ENCODE results near the gene KCNIP4. TPM values are rescaled to one million over a fixed set of nuclear protein-coding genes. Genes with fewer than 3 reads are reported as not detected.

KCNIP4 gene
- total and polyA plus RNA-seq, 12 donors = 0.15 TPM; not detected in 11

DNA sequence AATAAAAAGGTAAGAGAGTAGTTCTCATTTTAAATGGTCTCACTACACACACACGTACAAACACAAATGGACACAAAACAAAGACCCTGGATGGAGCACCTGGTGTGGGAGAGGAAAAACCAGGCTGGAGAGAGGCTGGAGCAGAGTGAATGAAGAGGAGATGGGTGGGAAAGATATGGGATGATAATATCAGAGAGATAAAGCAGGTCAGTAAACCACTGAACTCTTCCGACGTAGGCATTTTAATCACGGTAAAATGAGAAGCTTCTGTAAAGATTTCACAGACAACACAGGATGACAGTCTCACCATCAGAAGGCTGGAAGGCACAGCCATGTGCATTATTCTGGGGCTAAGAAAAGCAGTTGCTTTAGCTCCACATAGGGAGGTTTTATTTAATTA is 532.8 kb downstream of the KCNIP4 start:
- TF ChIP-seq, protein P1, sequence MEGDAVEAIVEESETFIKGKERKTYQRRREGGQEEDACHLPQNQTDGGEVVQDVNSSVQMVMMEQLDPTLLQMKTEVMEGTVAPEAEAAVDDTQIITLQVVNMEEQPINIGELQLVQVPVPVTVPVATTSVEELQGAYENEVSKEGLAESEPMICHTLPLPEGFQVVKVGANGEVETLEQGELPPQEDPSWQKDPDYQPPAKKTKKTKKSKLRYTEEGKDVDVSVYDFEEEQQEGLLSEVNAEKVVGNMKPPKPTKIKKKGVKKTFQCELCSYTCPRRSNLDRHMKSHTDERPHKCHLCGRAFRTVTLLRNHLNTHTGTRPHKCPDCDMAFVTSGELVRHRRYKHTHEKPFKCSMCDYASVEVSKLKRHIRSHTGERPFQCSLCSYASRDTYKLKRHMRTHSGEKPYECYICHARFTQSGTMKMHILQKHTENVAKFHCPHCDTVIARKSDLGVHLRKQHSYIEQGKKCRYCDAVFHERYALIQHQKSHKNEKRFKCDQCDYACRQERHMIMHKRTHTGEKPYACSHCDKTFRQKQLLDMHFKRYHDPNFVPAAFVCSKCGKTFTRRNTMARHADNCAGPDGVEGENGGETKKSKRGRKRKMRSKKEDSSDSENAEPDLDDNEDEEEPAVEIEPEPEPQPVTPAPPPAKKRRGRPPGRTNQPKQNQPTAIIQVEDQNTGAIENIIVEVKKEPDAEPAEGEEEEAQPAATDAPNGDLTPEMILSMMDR (IDR thresholded peaks at IDR 0.05) = no peak
- H3K9me3 ChIP-seq = no peaks in the 10 kb centered on the region
- H3K27me3 ChIP-seq = no peaks in the 10 kb centered on the region
- H3K27ac ChIP-seq = no peak overlapping the region
- intact Hi-C loops (cut with DNase I) = no loop called here
- H3K4me3 ChIP-seq = no peak overlapping the region
- WGBS, 2 donors = 82 to 83% methylated on average over 4 of the region's 4 CpGs
- no peak for ATAC-seq
- no peaks in the 10 kb centered on the region for H3K4me1 ChIP-seq
- no peak for DNase-seq
- H3K36me3 ChIP-seq = no peaks in the 10 kb centered on the region

DNA sequence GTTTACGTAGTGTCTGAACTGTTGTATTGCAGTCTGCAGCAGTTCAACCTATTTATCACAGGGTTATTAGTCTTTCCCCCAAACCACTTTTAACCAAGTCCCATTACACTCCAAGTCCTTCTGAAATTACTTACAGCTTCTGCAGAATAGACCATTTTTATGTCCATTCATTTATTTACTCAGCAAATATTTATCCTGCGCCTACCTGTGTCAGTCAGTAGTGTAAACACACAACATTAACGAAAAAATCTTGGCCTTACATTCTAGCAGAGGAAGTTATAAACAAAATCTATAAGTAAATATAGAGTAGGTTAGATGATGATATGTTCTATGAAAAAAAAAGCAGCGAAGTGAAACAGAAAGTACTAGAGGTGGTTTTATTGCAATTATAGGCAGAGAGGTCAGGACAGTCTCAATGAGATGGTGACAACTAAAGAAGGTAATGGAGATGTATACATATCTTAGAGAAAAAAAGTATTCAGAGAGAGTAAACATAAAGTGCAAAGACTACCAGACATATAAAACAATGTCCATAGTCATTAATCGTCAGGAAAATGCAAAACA is 534.7 kb downstream of the KCNIP4 start:
- intact Hi-C loops (cut with DNase I) = no loop called here
- TF ChIP-seq, protein P1 (IDR thresholded peaks at IDR 0.05) = no peak
- H3K27me3 ChIP-seq = no peaks in the 10 kb centered on the region
- H3K4me3 ChIP-seq = no peak overlapping the region
- H3K9me3 ChIP-seq = no peaks in the 10 kb centered on the region
- DNase-seq (no peak), ATAC-seq (no peak)
- H3K4me1 ChIP-seq = no peaks in the 10 kb centered on the region
- WGBS, 2 donors = 76 to 83% methylated on average over 5 of the region's 5 CpGs
- no peak overlapping the region for H3K27ac ChIP-seq
- H3K36me3 ChIP-seq = no peaks in the 10 kb centered on the region

GRCh38 chr4:21411086-21411485 is 537.5 kb downstream of the KCNIP4 start:
- intact Hi-C loops (cut with DNase I) = no loop called here
- 21 to 23% methylated on average over 1 of the region's 1 CpG for WGBS, 2 donors
- no peaks in the 10 kb centered on the region for H3K4me1 ChIP-seq

DNA sequence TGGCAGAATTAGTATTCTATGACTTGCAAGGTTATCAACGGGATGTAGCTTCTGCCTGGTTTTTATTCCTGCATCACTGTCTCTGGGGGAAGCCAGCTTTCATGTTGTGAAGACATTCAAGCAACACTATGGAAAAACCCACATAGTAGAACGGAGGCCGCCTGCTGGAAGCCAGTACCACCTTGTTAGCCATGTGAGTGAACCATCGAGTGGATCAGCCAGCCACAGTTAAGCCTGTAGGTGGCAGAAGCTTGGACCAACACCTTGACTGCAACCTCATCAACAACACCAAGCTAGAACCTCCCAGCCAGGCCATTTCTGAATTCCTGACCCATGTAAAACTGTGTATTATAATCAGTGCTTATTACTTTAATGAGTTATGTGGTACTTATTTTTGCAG is 538.2 kb downstream of the KCNIP4 start:
- Histone ChIP-seq H3K27me3 (no peaks in the 10 kb centered on the region), H3K4me3 (no peak overlapping the region), H3K9me3 (no peaks in the 10 kb centered on the region), H3K36me3 (no peaks in the 10 kb centered on the region), H3K4me1 (no peaks in the 10 kb centered on the region), H3K27ac (no peak overlapping the region)
- intact Hi-C loops (cut with DNase I) = no loop called here
- no peak for DNase-seq
- TF ChIP-seq, protein P1 (IDR thresholded peaks at IDR 0.05) = no peak
- ATAC-seq = no peak
- WGBS, 2 donors = 75 to 78% methylated on average over 4 of the region's 4 CpGs

More at GRCh38 chr4:21411086-21411485, 537.5 kb downstream of the KCNIP4 start:
- ATAC-seq (no peak), DNase-seq (no peak)
- no peaks in the 10 kb centered on the region for H3K9me3 ChIP-seq
- no peak overlapping the region for H3K27ac ChIP-seq
- H3K27me3 ChIP-seq = no peaks in the 10 kb centered on the region
- H3K36me3 ChIP-seq = no peaks in the 10 kb centered on the region
- TF ChIP-seq, protein P1 (IDR thresholded peaks at IDR 0.05) = no peak
- H3K4me3 ChIP-seq = no peak overlapping the region

All from heart right ventricle (tissue), 16 donors.